GM12878 (cell line): ENCODE measurements around the gene DTWD2. TPM values are rescaled to one million over a fixed set of nuclear protein-coding genes. Genes with fewer than 3 reads are reported as not detected.
"Not testable (repeated sequence)": the region's sequence is repeated elsewhere in the genome, so short reads cannot be mapped to it uniquely, and the experiment has no call there.

Experiments used
- ATAC-seq: fragments of 200-7000 bp; cut with Tn5 transposase; 3 replicates; pipeline ENCODE4 v1.9.1; 2020; ENCODE audit warnings: mild to moderate bottlenecking, moderate library complexity
- BruUV-seq: library from RNA; stranded (reverse); fragments of 400-500 nt; replicated peaks from 2 replicates; lab custom pipeline; 2021; lab: Mats Ljungman, UMichigan
- CTCF ChIA-PET: fragments of 300-600 bp; sonication (Branson Sonifier 250); formaldehyde crosslinking; extraction: SDS; loops from one replicate; lab custom pipeline; 2021; ENCODE audit warnings: inconsistent platforms; lab: Yijun Ruan, JAX
- POLR2A ChIA-PET: fragments of 350-600 bp; formaldehyde crosslinking; extraction: SDS; loops from one replicate; lab custom pipeline; 2021; ENCODE audit warnings: inconsistent platforms; lab: Charles Lee
- RAD21 ChIA-PET: fragments of 300-600 bp; sonication (Branson Sonifier 250); formaldehyde crosslinking; loops from one replicate; lab custom pipeline; 2023; ENCODE audit warnings: antibody characterized with exemption; ENCODE audit not compliant: unreplicated experiment; lab: Charles Lee
- SMC1A ChIA-PET: fragments of 300-600 bp; sonication (Branson Sonifier 250); formaldehyde crosslinking; loops from one replicate; lab custom pipeline; 2023; ENCODE audit not compliant: unreplicated experiment, uncharacterized antibody; lab: Charles Lee
- DNase-seq: peaks from one replicate; pipeline ENCODE4 v3.0.0-alpha.2; 2011; ENCODE audit warnings: low read depth, low spot score
- FAIRE-seq: peaks from 3 replicates; lab custom pipeline; 2011; peaks lifted over from hg19 to GRCh38; lab: Jason Lieb, UNC
- H2AFZ ChIP-seq: 2 replicates; pipeline ENCODE4 v1.6.0; 2011; ENCODE audit warnings: low read depth, low read length, control low read depth; ENCODE audit not compliant: control insufficient read depth
- H3K27ac ChIP-seq: 2 replicates; pipeline ENCODE4 v1.5.1; 2011; ENCODE audit warnings: control low read depth; ENCODE audit not compliant: control insufficient read depth, insufficient read depth
- H3K27me3 ChIP-seq, 2 experiments: replicated peaks in 1 of 2; 2 replicates each; pipeline versions ENCODE4 v1.6.0 to v1.6.1; 2011; ENCODE audit warnings: low read length in 1 of 2; ENCODE audit not compliant: control insufficient read depth in 2 of 2, insufficient read depth in 2 of 2
- H3K36me3 ChIP-seq, 2 experiments: 2 replicates each; pipeline ENCODE4 v1.5.1; 2011; ENCODE audit warnings: low read length in 1 of 2; ENCODE audit not compliant: control insufficient read depth in 2 of 2, insufficient read depth in 2 of 2
- H3K4me1 ChIP-seq: 2 replicates; pipeline ENCODE4 v1.6.1; 2011; ENCODE audit warnings: mild to moderate bottlenecking, low read length, moderate library complexity, mixed read lengths; ENCODE audit not compliant: control insufficient read depth, insufficient read depth
- H3K4me2 ChIP-seq: 2 replicates; pipeline ENCODE4 v1.6.0; 2011; ENCODE audit warnings: control low read depth; ENCODE audit not compliant: control insufficient read depth, insufficient read depth
- H3K4me3 ChIP-seq: fragments of 200-600 bp; sonication (generic); 2 replicates; pipeline ENCODE4 v1.5.1; 2016
- H3K79me2 ChIP-seq: 2 replicates; pipeline ENCODE4 v1.6.0; 2011; ENCODE audit warnings: low read length; ENCODE audit not compliant: control insufficient read depth, insufficient read depth
- H3K9ac ChIP-seq: 2 replicates; pipeline ENCODE4 v1.8.0; 2011; ENCODE audit warnings: low read length, control low read depth, mixed read lengths; ENCODE audit not compliant: control insufficient read depth, insufficient read depth
- H3K9me3 ChIP-seq: replicated peaks from 3 replicates; pipeline ENCODE4 v1.5.1; 2011; ENCODE audit warnings: mild to moderate bottlenecking, low read length; ENCODE audit not compliant: control insufficient read depth, insufficient read depth
- H4K20me1 ChIP-seq: 2 replicates; pipeline ENCODE4 v1.6.0; 2011; ENCODE audit not compliant: control insufficient read depth, insufficient read depth
- CBX5 ChIP-seq: sonication (generic); IDR thresholded peaks from 2 replicates; pipeline ENCODE4 v1.6.1; 2016; ENCODE audit warnings: low read depth, moderate library complexity, mild to moderate bottlenecking, inconsistent platforms
- CHD2 ChIP-seq: IDR thresholded peaks from 2 replicates; pipeline ENCODE4 v1.6.1; 2011; ENCODE audit warnings: low read depth, low read length, improper control_type of control experiment, borderline replicate concordance
- RB1 ChIP-seq: fragments of 450-650 bp; formaldehyde crosslinking; IDR thresholded peaks from 2 replicates; pipeline ENCODE4 v1.6.1; 2017; ENCODE audit warnings: mild to moderate bottlenecking, borderline replicate concordance
- SUPT20H ChIP-seq: IDR thresholded peaks from 2 replicates; pipeline ENCODE4 v1.6.1; 2011; ENCODE audit warnings: low read depth, mild to moderate bottlenecking, low read length, moderate library complexity, borderline replicate concordance; ENCODE audit not compliant: control insufficient read depth
- ZNF274 ChIP-seq: IDR thresholded peaks from one replicate; pipeline ENCODE4 v1.8.0; 2011; ENCODE audit not compliant: insufficient read length, insufficient read depth
- WGBS: methylation state at CpG from one replicate; pipeline ENCODE4 v1.1.6; 2016; ENCODE audit warnings: low lambda C conversion rate; ENCODE audit not compliant: insufficient replicate concordance, insufficient coverage; ENCODE audit errors: missing lambda C conversion rate; 5-methylcytosine and 5-hydroxymethylcytosine counted together
- in situ Hi-C: fragments of 300-500 bp; cut with MboI; formaldehyde crosslinking; loops from 9 replicates; pipeline ENCODE4 v1.14.3; 2018; ENCODE audit warnings: mixed read lengths
- intact Hi-C: fragments of 100-400 bp; cut with micrococcal nuclease; formaldehyde crosslinking; loops from one replicate; pipeline ENCODE4 v1.14.2; 2022; ENCODE audit not compliant: unreplicated experiment
- polyA plus RNA-seq, 11 experiments: library from polyadenylated mRNA; depleted of rRNA in 4 of 11; unstranded in 6 of 11; stranded (reverse) in 5 of 11; fragments of >200 nt; fragmentation: Nextera tagmentation in 4 of 11; fragmentation: Illumina TruSeq in 1 of 11; extraction: Ambion mirVana in 4 of 11; extraction: Trizol in 1 of 11; gene quantifications; 1 replicate in 1 of 11; 2 replicates in 10 of 11; pipeline versions ENCODE4 v1.2.1 to v1.2.3, GENCODE V29; 2011 to 2016; ENCODE audit warnings: inconsistent platforms in 2 of 11, missing spikeins in 2 of 11, low read depth in 1 of 11
- total RNA-seq, 4 experiments: library from RNA; depleted of rRNA in 3 of 4; stranded (reverse); fragments of >200 nt in 3 of 4; fragmentation: Illumina TruSeq in 1 of 4; extraction: Trizol in 1 of 4; gene quantifications; 2 replicates each; pipeline versions ENCODE4 v1.2.1 to v1.2.3, GENCODE V29; 2013 to 2021
- TF ChIP-seq, protein P1 (sequence below): fragments of 450-650 bp; IDR thresholded peaks from 2 replicates; pipeline ENCODE4 v1.6.1; 2017; ENCODE audit warnings: mild to moderate bottlenecking

DTWD2 gene
- total and polyA plus RNA-seq, 10 of the 15 experiments (the other 5 are each of a cell fraction or from before 2014, with no cell fraction given) = 0.93 to 8.4 (median 5.1) TPM

- SMC1A ChIA-PET = interaction anchor here (1.1 to 1.2 kb wide), 2 partner anchors 10 to 11 kb away, joined by 3 to 4 read pairs; partner anchors contain the start of gene DTWD2
- in situ Hi-C loops = loop anchor here (25.0 kb wide), 1 partner anchor 1463 kb away; the partner anchor contains the start of gene PRR16
These were observed 11.3 kb upstream of the DTWD2 start for GRCh38 chr5:118999696-119000095.

GRCh38 chr5:118998861-118999260, 10.5 kb upstream of the DTWD2 start:
- CTCF ChIA-PET, H3K9me3 ChIP-seq: not testable (repeated sequence)

More at GRCh38 chr5:118999696-119000095, 11.3 kb upstream of the DTWD2 start:
- no peaks in the 10 kb centered on the region for H3K36me3 ChIP-seq
- H3K9ac ChIP-seq = no peak overlapping the region
- H3K9me3 ChIP-seq = peaks cover 2% of the 10 kb centered on the region
- H3K27me3 ChIP-seq = no peaks in the 10 kb centered on the region
- FAIRE-seq = no peak
- H3K4me3 ChIP-seq = no peak overlapping the region
- no peak overlapping the region for H2AFZ ChIP-seq
- no peaks in the 10 kb centered on the region for H3K79me2 ChIP-seq
- intact Hi-C loops = no loop called here
- H4K20me1 ChIP-seq = no peaks in the 10 kb centered on the region
- TF ChIP-seq SUPT20H (no peak), RB1 (no peak), CBX5 (0 out of 2 replicates have a peak, but pooled peaks have one; percentile 20), CHD2 (no peak), ZNF274 (no peak)
- TF ChIP-seq, protein P1, sequence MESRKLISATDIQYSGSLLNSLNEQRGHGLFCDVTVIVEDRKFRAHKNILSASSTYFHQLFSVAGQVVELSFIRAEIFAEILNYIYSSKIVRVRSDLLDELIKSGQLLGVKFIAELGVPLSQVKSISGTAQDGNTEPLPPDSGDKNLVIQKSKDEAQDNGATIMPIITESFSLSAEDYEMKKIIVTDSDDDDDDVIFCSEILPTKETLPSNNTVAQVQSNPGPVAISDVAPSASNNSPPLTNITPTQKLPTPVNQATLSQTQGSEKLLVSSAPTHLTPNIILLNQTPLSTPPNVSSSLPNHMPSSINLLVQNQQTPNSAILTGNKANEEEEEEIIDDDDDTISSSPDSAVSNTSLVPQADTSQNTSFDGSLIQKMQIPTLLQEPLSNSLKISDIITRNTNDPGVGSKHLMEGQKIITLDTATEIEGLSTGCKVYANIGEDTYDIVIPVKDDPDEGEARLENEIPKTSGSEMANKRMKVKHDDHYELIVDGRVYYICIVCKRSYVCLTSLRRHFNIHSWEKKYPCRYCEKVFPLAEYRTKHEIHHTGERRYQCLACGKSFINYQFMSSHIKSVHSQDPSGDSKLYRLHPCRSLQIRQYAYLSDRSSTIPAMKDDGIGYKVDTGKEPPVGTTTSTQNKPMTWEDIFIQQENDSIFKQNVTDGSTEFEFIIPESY = no peak
- WGBS = 44% methylated on average over 1 of the region's 1 CpG
- ChIA-PET POLR2A (no interaction called here), RAD21 (interaction anchor here (1.0 kb wide), 1 partner anchor 15 kb away, joined by 3 read pairs; no protein-coding TSS in a partner anchor), CTCF (interaction anchor here (1.3 to 2.0 kb wide), 2 partner anchors 11 to 12 kb away, joined by 4 to 11 read pairs; partner anchors contain the start of gene DTWD2)
- H3K4me1 ChIP-seq = no peaks in the 10 kb centered on the region
- no TSS peak for BruUV-seq
- H3K4me2 ChIP-seq = no peak overlapping the region
- no peak for ATAC-seq
- no peak overlapping the region for H3K27ac ChIP-seq
- DNase-seq = no peak

More at GRCh38 chr5:118998861-118999260, 10.5 kb upstream of the DTWD2 start:
- H3K4me3 ChIP-seq, H3K79me2 ChIP-seq, H3K36me3 ChIP-seq, H3K27me3 ChIP-seq, DNase-seq, RAD21 ChIA-PET, H3K4me2 ChIP-seq, intact Hi-C loops, SMC1A ChIA-PET, FAIRE-seq, H3K27ac ChIP-seq, H2AFZ ChIP-seq, H3K9ac ChIP-seq, POLR2A ChIA-PET, ATAC-seq, H3K4me1 ChIP-seq, BruUV-seq, H4K20me1 ChIP-seq: not testable (repeated sequence)
- WGBS = 79% methylated on average over 21 of the region's 24 CpGs
- in situ Hi-C loops = loop anchor here (25.0 kb wide), 1 partner anchor 1463 kb away; the partner anchor contains the start of gene PRR16
